GM18868 (cell line): Measurements from ENCODE around the gene HSPB2.
A peak's percentile ranks its signal among the peaks of the same experiment; 100 is the strongest.
"Not testable (repeated sequence)": the region's sequence is repeated elsewhere in the genome, so short reads cannot be mapped to it uniquely, and the experiment has no call there.

Source experiments
- ATAC-seq: cut with Tn5 transposase; IDR thresholded peaks from one replicate; pipeline ENCODE4 v1.9.1; 2021; ENCODE audit warnings: mild to moderate bottlenecking, moderate library complexity; ENCODE audit not compliant: unreplicated experiment

HSPB2 gene

DNA sequence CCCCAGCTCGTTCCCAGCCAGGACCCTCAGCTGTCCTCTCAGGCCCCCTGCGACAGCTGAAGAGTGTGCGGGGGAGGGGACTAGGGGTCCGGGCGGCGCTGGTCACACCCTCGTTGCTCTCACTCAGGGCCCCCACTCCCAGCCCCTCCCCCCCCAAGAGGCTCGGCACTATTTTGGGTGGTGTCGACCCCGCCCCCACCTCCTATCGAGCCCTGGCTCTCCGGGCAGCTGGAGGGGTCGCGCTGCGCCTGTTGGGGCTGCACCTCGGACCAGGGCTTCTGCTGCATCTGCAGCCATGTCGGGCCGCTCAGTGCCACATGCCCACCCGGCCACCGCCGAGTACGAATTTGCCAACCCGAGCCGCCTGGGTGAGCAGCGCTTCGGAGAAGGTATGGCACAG is at the start of gene HSPB2:
HSPB2 (plus strand) TSS at position 200 of the 400 bp plus-strand sequence; CDS start at position 296, 96 bp downstream.
- ATAC-seq, result no peak

DNA sequence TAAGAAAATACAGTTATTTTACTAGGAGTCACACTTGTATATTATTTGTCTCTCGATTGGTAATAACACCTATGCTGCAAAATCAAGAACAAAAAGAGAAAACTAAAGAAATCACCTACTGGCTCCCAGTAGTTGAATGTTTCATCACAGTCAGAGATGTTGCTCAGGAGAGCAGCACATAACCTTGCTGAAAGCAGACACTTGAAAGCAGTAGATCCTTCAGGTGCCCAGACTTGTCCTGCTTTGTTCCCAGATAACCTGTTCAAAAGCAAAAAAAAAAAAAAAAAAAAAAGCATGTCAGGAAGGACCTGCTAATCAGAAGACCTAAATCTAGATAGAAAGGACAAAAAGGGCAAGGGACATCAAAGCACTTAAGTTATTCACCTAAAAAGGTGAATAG is 42.4 kb upstream of the HSPB2 start:
- no peak for ATAC-seq

DNA sequence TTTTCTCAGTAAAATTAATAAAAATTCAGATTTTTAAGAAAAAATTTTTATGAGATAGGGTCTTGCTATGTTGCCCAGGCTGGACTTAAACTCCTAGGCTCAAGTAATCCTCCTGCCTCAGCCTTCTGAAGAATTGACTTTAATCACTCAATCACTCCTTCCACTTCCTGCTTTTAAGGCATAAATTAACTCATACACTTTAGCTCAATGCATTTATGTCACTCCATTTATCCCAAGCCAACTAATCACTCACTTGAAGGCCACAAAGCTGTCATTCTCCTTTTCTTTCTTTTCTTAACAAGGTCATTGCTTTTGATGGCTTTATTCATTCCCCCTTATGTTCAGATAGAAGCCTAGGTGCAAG is 42.0 kb upstream of the HSPB2 start:
- peak; percentile 17 for ATAC-seq

DNA sequence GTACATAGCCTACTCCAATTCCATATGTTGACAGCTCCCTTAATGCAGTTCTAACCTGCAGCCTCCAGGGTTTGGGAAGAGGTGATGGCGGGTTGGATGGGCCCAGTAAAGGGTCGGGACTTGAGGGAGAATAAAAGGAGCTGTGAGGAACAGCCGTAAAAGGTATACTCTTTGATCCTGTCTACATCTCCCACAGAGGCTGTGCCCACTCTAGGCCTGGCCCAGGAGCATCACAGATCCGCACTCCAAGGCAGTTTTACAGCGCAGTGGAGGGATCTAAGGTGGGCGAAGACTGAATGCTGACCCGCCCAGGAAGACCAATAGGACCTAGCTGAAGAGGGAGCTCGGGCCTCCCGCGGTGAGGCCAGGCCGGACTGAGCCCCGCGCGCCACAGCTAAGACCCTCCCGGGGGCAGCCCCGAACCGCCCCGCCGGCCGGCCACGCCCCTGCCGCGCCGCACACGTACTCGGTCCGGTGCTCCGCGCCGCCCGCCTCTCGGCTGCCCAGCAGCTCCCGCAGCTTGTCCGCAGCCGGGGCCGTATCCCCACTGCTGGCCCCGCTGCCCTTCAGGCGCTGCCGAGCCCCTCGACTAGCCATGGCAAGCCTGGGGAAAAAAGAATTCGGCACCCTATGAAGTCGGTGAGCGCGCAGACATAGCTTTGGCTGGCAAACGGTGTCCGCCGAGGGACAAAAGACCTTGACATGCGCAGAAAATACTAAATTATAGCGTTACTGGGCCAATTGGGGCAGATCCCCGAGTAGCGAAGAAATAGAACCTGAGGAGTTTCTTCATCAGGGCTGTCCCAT is 41.4 kb upstream of the HSPB2 start, which contains the start of gene ALG9:
ALG9 (minus strand) TSS at position 696 of the 807 bp plus-strand sequence; CDS start at position 597, 99 bp downstream.
- peak; percentile 92 for ATAC-seq

GRCh38 chr11:111871693-111872161 is 40.8 kb upstream of the HSPB2 start:
- ATAC-seq, result no peak

- ATAC-seq, result peak; percentile 4
Measured at GRCh38 chr11:111878385-111878848, 34.1 kb upstream of the HSPB2 start.

GRCh38 chr11:111878849-111879636 is 33.5 kb upstream of the HSPB2 start, which contains the start of the genes CFAP68 and FDXACB1:
Gene CFAP68 (plus strand): TSS chr11:111879541. CDS start chr11:111879561, 20 bp downstream.
Gene FDXACB1 (minus strand): TSS chr11:111879165. CDS start chr11:111879132, 33 bp downstream.
- ATAC-seq, result peak; percentile 90

- no peak for ATAC-seq
Measured at GRCh38 chr11:111879637-111879960, 32.9 kb upstream of the HSPB2 start.

GRCh38 chr11:111882202-111882601 is 30.3 kb upstream of the HSPB2 start:
- ATAC-seq, result no peak

GRCh38 chr11:111885053-111885452 is 27.5 kb upstream of the HSPB2 start:
- not testable (repeated sequence) for ATAC-seq

DNA sequence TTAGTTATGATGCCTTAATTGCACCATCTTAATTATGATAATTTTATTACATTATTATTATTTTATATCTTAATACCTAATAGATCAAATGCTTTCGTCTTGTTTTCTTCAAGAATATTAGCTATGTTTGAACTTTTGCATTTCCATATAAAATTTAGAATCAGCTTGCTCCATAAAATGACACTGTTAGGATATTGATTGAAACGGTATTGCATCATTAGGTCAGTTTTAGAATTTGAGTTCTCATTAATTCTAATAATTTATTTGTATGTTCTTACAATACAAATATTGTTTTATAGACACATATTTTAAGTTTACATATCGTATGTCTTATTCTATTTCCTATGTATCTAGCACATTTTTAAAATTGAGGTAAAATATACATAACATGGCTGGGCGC is 26.5 kb upstream of the HSPB2 start:
- no peak for ATAC-seq

GRCh38 chr11:111886844-111887243 is 25.7 kb upstream of the HSPB2 start:
- ATAC-seq, result no peak

GRCh38 chr11:111905411-111905810 is 7.1 kb upstream of the HSPB2 start:
- ATAC-seq, result no peak

- ATAC-seq, result no peak
Measured at GRCh38 chr11:111906680-111907079, 5.9 kb upstream of the HSPB2 start.

DNA sequence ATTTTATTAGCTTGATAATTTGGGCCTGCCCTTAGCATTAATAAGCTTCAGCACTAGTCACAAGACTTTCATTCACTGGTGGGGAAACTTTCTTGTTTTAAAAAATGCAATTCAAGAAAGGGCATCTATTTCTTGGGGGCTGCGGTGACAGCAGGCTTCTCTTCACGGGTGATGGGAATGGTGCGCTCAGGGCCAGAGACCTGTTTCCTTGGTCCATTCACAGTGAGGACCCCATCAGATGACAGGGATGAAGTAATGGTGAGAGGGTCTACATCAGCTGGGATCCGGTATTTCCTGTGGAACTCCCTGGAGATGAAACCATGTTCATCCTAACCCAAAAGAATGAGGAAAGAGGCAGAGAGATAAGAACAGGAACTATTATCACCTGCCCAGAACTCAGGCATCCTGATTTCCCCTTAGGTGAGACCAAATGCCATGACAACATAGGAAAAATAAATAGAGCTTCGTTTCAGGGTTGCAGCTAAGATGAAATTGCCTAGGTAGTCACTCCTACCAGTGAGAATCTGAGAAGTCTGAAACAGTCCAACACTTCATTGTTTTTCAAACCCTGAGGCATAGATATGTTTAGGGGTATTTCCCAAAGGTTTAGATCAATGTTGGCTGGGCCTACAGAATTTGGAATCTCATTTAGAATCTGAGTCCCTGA is 3.8 kb upstream of the HSPB2 start:
- ATAC-seq, result no peak

DNA sequence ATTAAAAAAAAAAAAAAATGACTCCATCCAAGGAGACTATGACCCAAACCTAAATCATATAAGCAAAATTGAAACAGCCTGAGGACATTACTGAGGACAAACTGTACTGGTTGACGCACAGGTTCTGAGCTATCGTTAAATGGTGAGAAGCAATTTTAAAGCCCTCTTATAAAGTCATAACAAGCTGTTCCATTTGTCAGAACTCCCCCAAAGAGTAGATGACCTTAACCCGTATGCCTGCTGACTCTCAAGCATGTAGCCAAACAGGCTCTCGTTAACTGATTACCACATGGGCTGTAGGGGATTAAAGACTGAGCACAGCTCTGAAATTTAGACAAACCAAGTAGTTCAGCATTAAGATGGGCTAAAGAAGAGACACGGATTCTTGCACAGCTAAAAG is 3.2 kb upstream of the HSPB2 start:
- no peak for ATAC-seq

GRCh38 chr11:111910676-111911562 is 1.6 kb upstream of the HSPB2 start:
- ATAC-seq, result no peak

DNA sequence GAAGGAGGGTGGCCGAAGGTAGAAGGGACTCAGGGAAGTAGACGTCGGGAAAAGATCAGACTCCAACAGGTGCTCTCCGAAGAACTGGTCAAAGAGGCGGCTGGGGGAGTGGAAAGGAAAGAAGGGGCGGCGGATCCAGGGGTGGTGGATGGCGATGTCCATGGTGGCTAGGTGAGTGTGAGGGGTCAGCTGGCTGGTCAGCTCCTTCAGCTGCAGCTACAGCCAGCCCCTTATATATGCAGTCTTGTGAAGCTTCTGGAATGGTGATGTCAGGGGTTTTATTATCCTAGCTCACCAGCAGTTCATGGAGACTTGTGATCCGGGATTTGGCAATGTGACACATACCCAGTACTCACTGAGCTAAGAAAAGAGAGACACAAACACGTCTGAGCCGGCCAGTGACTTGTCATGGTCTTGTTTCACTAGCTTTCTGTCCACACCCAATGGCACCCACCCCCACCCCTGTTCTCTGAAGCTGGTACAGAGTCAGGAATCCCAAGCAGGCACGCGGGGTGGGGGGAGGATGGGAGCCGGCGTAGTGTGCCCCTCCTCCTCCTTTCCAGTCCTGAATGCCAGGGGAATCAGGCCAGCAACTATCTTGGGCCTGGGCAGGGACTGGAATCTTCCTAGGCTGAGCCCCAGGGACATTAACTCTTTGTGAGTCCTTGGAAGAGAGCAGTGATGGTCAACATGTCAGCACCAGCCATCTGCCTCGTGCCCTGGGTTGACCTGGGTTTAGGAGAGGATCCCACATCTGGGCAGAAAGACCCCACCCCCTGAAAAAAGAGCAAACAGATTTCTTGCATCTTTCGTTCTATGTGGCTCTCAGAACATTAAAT is 752 bp upstream of the HSPB2 start, which contains the start of gene CRYAB:
CRYAB (minus strand) TSS at position 208 of the 839 bp plus-strand sequence; CDS start at position 162, 46 bp downstream.
- no peak for ATAC-seq
